Measurements from ENCODE around the gene LCMT1. TPM values are rescaled to one million over a fixed set of nuclear protein-coding genes. Genes with fewer than 3 reads are reported as not detected.
A peak's percentile ranks its signal among the peaks of the same experiment; 100 is the strongest.

Gene LCMT1
- total and polyA plus RNA-seq, 2 of the 4 experiments (the other 2 are of a cell fraction), result 33.1 to 60.4 TPM

GRCh38 chr16:25107466-25107792 lies 4.1 kb upstream of the LCMT1 start:
- Histone ChIP-seq H3K27me3 (ENCODE audit: control insufficient read depth, insufficient read depth, low read length) (no peaks in the 10 kb centered on the region), H2AFZ (replicated peaks; ENCODE audit: low read length, poor library complexity) (peak overlapping the region; percentile 92), H3K9me1 (ENCODE audit: insufficient read depth, low read length) (peaks cover 14% of the 10 kb centered on the region; the same call in 1 of the 2 replicates), H3K14ac (replicated peaks; ENCODE audit: low read depth, low read length) (peak overlapping the region; percentile 83), H3K18ac (ENCODE audit: low read depth, low read length) (no peak overlapping the region), H4K5ac (ENCODE audit: low read depth, low read length) (peak overlapping the region; percentile 96), H4K8ac (ENCODE audit: low read depth in 2 of 2, low read length in 2 of 2) (peak overlapping the region; percentile 99), H2BK15ac (ENCODE audit: low read depth, low read length) (peak overlapping the region; percentile 88; the same call in 1 of the 3 replicates), H3K27ac (ENCODE audit: insufficient read depth, low read length) (no peak overlapping the region), H4K91ac (ENCODE audit: insufficient read depth, low read depth, low read length) (peak overlapping the region; percentile 94), H2BK120ac (ENCODE audit: low read depth, low read length) (peak overlapping the region; percentile 80), H3K4me3 (ENCODE audit: insufficient read depth, low read depth, low read length) (no peak overlapping the region), H2BK20ac (ENCODE audit: low read depth, low read length) (peak overlapping the region; percentile 42; the same call in 1 of the 2 replicates), H2AK5ac (ENCODE audit: low read depth, low read length) (peak overlapping the region; percentile 59), H3K56ac (ENCODE audit: extremely low read depth, insufficient read depth, low read length) (no peak overlapping the region), H2BK5ac (ENCODE audit: low read depth, low read length, poor library complexity, severe bottlenecking) (peak overlapping the region; percentile 28), H3K9ac (ENCODE audit: low read depth, low read length) (peak overlapping the region; percentile 67; the same call in 1 of the 2 replicates), H3K4me1 (ENCODE audit: control insufficient read depth, insufficient read depth, low read length) (peaks cover 5% of the 10 kb centered on the region), H3K23ac (ENCODE audit: low read depth, low read length) (peak overlapping the region; percentile 80; the same call in 1 of the 2 replicates), H2AK9ac (replicated peaks; ENCODE audit: low read depth, low read length, poor library complexity) (peak overlapping the region; percentile 35), H3K79me1 (ENCODE audit: low read depth in 1 of 2, low read length in 2 of 2) (peaks cover 13 to 46% of the 10 kb centered on the region in 2 experiments; a peak in 3 of 4 replicates), H3K4ac (ENCODE audit: low read depth, low read length) (peak overlapping the region; percentile 93), H3K9me3 (ENCODE audit: control insufficient read depth, insufficient read depth, low read length) (no peaks in the 10 kb centered on the region), H3K4me2 (ENCODE audit: low read depth, low read length) (peak overlapping the region; percentile 93), H4K20me1 (ENCODE audit: insufficient read depth, low read length) (no peaks in the 10 kb centered on the region), H3K36me3 (ENCODE audit: control insufficient read depth, insufficient read depth, low read length) (no peaks in the 10 kb centered on the region)
- WGBS, 2 experiments (ENCODE audit: extremely low coverage in 2 of 2, insufficient read length in 1 of 2), result no CpG with 5 or more reads among the region's 7 CpGs
- TF ChIP-seq USF2 (IDR thresholded peaks at IDR 0.05; ENCODE audit: low read depth, low read length) (peak; percentile 28; the same call in 1 of the 2 replicates), MXI1 (IDR thresholded peaks at IDR 0.05; ENCODE audit: borderline replicate concordance, low read depth, low read length) (no peak), RFX5 (IDR thresholded peaks at IDR 0.05; ENCODE audit: low read depth, low read length) (no peak)
- intact Hi-C loops (cut with micrococcal nuclease) (no loop called here), dilution Hi-C loops (cut with HindIII; ENCODE audit: low sequenced_read_pairs, unreplicated experiment) (no loop called here), in situ Hi-C loops (cut with MboI; ENCODE audit: low sequenced_read_pairs) (no loop called here)
- BruUV-seq (replicated peaks), result no TSS peak
- no peak for DNase-seq
- POLR2A ChIA-PET (ENCODE audit: unreplicated experiment), result interaction anchor here (0.7 kb wide), 1 partner anchor 59 kb away, joined by 6 read pairs; no protein-coding TSS in a partner anchor
- ATAC-seq (ENCODE audit: low read depth), result no peak
- CTCF ChIA-PET, result interaction anchor here (1.4 kb wide), 1 partner anchor 47 kb away, joined by 3 read pairs; no protein-coding TSS in a partner anchor

Data from IMR-90 (cell line).